Activated CD4-positive, alpha-beta T cell treated with anti-CD3 and anti-CD28 coated beads, Interleukin-2, amount 10 ng/mL, durations not matched to agents 7 days and 5 days (primary cell): ENCODE measurements around the gene RAD51B. TPM values are rescaled to one million over a fixed set of nuclear protein-coding genes. Genes with fewer than 3 reads are reported as not detected.

Experiments
- CTCF ChIA-PET: fragments of 350-600 bp; sonication (Branson Sonifier 250); formaldehyde crosslinking; loops from one replicate; lab custom pipeline; 2021; ENCODE audit warnings: antibody characterized with exemption; lab: Charles Lee
- POLR2A ChIA-PET: fragments of 350-600 bp; sonication (Branson Sonifier 250); formaldehyde crosslinking; loops from one replicate; lab custom pipeline; 2021; ENCODE audit warnings: antibody characterized with exemption; lab: Charles Lee
- DNase-seq: peaks from one replicate; pipeline ENCODE4 v3.0.0-alpha.2; 2020
- H3K27ac Mint-ChIP-seq: one replicate; pipeline ENCODE4 v1.8.0; 2021; ENCODE audit warnings: mild to moderate bottlenecking, moderate library complexity, mixed read lengths
- H3K27me3 Mint-ChIP-seq: one replicate; pipeline ENCODE4 v1.8.0; 2021; ENCODE audit warnings: mixed read lengths
- H3K36me3 Mint-ChIP-seq: one replicate; pipeline ENCODE4 v1.8.0; 2021; ENCODE audit warnings: low read depth, mixed read lengths
- H3K4me1 Mint-ChIP-seq: one replicate; pipeline ENCODE4 v1.8.0; 2021; ENCODE audit warnings: mixed read lengths
- H3K4me3 Mint-ChIP-seq: one replicate; pipeline ENCODE4 v1.8.0; 2021; ENCODE audit warnings: mild to moderate bottlenecking, moderate library complexity, mixed read lengths
- H3K9me3 Mint-ChIP-seq: one replicate; pipeline ENCODE4 v1.8.0; 2021; ENCODE audit warnings: mixed read lengths
- total RNA-seq, 2 experiments: library from RNA; stranded (reverse); gene quantifications; one replicate each; pipeline ENCODE4 v1.2.3, GENCODE V29; 2021

RAD51B gene
- total RNA-seq, 2 experiments from 2014 or later, result 20.6 to 30.3 TPM

DNA sequence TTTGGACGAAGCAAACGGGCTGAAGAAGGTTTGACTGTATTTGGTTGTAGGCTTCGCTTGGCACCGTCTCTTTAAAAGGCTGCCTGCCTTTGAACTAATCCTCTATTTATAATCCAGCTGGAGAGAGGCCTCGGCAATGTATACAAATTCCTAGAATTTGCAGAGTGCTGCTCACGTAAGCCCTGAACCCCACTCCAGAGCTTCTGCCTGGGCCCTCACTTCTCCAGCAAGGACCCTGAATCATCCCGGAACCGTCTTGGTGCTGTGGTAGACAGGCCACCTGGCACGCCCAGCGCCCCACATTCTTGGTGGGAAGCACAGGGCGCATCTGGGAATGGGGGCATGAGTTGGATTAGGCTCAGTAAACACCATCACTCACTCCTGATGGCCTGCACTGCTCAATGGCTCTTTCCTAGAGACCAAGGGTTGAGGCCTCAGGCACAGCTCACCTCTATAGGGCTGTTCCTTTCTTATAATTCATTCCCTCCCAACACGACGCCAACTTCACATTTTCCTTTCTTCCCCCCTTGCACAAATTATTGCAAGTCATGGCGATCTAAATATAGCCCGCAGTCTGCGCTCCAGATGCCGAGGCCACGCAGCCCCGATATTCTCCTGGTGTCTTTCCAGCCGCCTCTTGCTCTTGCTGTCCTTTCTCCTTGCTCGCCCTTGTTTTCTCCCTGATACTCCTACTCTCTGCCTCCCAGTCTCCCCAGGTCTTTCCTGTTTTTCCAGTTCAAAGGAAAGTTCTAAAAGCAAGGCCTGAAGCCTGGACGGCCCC is 832.3 kb downstream of the RAD51B start:
- H3K27ac Mint-ChIP-seq, result no peak overlapping the region
- H3K27me3 Mint-ChIP-seq, result no peaks in the 10 kb centered on the region
- CTCF ChIA-PET, result no interaction called here
- H3K9me3 Mint-ChIP-seq, result no peaks in the 10 kb centered on the region
- no peak overlapping the region for H3K4me3 Mint-ChIP-seq
- DNase-seq, result no peak
- H3K4me1 Mint-ChIP-seq, result peaks cover 6% of the 10 kb centered on the region
- POLR2A ChIA-PET, result no interaction called here
- H3K36me3 Mint-ChIP-seq, result no peaks in the 10 kb centered on the region

DNA sequence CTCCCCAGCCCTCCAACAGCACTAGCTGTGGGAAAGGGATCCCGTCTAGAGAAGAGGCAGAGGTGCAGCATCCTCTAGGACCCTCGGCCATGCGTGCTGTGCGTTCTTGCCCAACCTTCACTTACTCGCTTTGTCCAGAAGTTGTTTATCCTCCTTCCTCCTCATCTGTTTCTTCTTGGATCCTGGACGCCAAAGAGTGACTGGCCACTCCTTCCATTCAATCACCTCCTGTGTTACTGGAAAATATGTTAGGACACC is 832.8 kb downstream of the RAD51B start:
- Mint-ChIP-seq H3K27me3 (no peaks in the 10 kb centered on the region), H3K27ac (no peak overlapping the region), H3K4me3 (no peak overlapping the region), H3K36me3 (no peaks in the 10 kb centered on the region), H3K4me1 (peaks cover 6% of the 10 kb centered on the region), H3K9me3 (no peaks in the 10 kb centered on the region)
- POLR2A ChIA-PET, result no interaction called here
- CTCF ChIA-PET, result no interaction called here
- DNase-seq, result no peak

DNA sequence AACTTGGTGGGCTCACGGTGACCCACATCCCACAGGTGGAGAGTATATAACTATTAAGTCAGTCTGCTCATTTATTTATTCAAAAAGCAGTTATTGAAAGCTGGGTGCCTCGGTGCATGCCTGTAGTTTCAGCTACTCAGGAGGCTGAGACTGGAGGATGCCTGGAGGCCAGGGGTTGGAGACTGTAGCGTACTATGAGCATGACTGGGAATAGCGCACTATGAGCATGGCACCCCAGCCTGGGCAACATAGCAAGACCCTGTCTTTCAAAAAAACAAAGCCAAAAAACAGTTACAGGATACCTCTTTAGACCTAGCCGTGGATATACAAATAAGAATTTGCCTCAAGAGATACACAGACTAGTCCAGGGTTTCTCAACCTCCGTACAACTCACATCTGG is 833.5 kb downstream of the RAD51B start:
- POLR2A ChIA-PET, result no interaction called here
- CTCF ChIA-PET, result no interaction called here

DNA sequence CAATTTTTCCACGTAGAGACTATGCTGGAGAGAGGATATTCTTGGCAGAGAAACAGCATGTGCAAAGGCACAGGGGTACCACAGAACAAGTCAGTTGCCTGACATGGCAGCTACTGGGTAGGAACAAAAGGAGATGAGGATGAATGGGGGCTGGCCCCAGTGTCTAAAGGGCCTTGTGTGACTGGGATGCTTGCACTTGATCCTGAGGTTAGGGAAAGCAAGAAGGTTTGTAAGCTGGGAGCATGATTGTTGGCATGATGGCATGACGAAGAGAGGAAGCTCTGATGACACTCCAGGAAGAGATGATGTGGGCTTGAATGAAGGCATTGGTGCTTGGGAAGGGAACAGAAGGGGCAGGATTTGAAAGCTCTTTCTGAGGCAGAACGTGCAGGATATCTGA is 834.2 kb downstream of the RAD51B start:
- Mint-ChIP-seq H3K27ac (no peak overlapping the region), H3K4me3 (no peak overlapping the region), H3K4me1 (peaks cover 6% of the 10 kb centered on the region), H3K27me3 (no peaks in the 10 kb centered on the region), H3K9me3 (no peaks in the 10 kb centered on the region), H3K36me3 (no peaks in the 10 kb centered on the region)
- no peak for DNase-seq
- CTCF ChIA-PET, result interaction anchor here (2.0 kb wide), 1 partner anchor 10 kb away, joined by 8 read pairs; no protein-coding TSS in a partner anchor
- POLR2A ChIA-PET, result no interaction called here

More for the DNA sequence above, 833.5 kb downstream of the RAD51B start:
- Mint-ChIP-seq H3K9me3 (no peaks in the 10 kb centered on the region), H3K36me3 (no peaks in the 10 kb centered on the region), H3K27me3 (no peaks in the 10 kb centered on the region), H3K27ac (no peak overlapping the region), H3K4me3 (no peak overlapping the region), H3K4me1 (peaks cover 6% of the 10 kb centered on the region)
- no peak for DNase-seq

DNA sequence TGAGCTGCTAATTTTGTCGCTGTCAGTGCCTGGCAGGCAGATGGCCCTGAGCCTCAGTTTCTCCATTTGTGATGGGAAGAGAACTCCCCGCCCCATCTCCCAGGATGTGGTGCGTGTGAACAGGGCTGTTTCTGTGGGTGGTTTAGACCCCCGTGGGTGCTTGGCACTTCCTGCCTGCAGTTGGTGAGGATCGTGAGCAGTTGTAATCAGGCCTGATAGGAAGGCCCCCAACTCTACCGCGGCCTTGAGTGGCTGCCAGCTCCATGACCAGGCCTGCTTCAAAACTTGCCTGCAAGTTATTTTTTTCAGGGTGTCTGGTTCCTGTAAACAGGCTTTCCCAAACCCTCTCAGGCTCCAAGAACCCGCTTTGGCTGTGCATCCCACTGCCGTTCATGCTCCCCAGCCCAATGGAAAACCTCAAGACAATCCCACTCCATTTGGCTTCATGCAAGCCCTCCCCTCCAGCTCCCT is 834.9 kb downstream of the RAD51B start:
- no peaks in the 10 kb centered on the region for H3K36me3 Mint-ChIP-seq
- H3K9me3 Mint-ChIP-seq, result no peaks in the 10 kb centered on the region
- ChIA-PET CTCF (interaction anchor here (2.0 kb wide), 1 partner anchor 9 kb away, joined by 8 read pairs; no protein-coding TSS in a partner anchor), POLR2A (no interaction called here)
- no peak overlapping the region for H3K27ac Mint-ChIP-seq
- DNase-seq, result no peak
- no peaks in the 10 kb centered on the region for H3K27me3 Mint-ChIP-seq
- peaks cover 6% of the 10 kb centered on the region for H3K4me1 Mint-ChIP-seq
- H3K4me3 Mint-ChIP-seq, result no peak overlapping the region

DNA sequence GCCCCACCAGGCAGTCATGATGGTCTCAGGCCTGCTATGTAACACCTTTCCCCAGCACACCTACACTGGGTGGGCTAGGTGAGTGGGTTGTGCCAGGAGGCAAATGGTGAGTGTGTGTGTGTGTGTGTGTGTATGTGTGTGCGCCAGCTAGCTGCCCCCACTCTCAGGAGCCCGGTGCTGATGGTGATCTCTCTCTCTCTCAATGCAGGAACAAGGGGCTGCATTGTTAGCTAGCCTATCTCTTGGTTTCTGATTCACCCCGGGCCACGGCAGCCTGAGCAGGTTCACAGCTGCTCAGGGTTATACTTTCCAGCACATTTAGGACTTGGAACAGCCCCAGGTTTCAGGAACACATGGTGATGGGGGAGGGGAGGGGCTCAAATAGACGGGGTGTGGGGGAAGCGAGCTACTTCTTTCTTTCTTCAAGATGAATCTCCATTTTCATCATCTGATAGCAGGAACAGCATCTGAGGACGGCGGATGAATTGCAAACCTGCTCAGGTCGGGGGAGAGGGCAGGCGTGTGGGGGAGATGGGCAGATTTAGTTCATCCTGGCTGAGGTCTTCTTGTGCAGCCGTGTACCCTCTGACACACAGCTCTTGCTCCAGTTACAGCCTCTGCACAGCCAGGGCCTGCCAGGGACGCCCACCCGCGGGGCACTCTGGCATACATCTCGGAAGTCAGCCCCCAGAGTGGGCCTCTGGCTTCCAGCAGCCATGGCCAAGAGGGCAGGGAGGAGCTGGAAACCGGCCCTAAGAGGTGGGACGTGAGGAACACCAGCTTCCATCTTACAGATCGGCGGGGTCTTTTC is 835.6 kb downstream of the RAD51B start:
- H3K27ac Mint-ChIP-seq, result no peak overlapping the region
- DNase-seq, result no peak
- no peak overlapping the region for H3K4me3 Mint-ChIP-seq
- peaks cover 6% of the 10 kb centered on the region for H3K4me1 Mint-ChIP-seq
- H3K27me3 Mint-ChIP-seq, result no peaks in the 10 kb centered on the region
- ChIA-PET CTCF (interaction anchor here (2.0 kb wide), 1 partner anchor 9 kb away, joined by 8 read pairs; no protein-coding TSS in a partner anchor), POLR2A (no interaction called here)
- H3K36me3 Mint-ChIP-seq, result no peaks in the 10 kb centered on the region
- no peaks in the 10 kb centered on the region for H3K9me3 Mint-ChIP-seq

DNA sequence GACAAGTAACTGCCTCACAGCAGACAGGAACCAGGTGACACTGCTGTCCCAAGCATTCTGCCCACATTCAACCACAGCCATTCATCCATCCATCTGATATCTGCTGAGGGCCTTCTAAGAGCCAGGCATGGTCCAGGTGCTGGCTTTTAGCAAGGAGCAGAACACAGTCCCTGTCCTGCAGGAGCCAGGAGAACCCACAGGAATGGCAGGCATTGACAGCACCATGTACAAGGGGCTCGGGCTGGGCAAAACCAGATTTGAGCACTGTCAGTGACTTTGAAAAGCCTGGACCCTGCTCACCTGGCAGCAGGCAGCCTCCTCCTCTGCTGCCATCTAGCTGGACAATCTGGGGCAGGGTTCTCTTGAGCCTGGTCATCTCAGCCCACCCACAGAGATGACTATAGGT is 836.3 kb downstream of the RAD51B start:
- no peak overlapping the region for H3K4me3 Mint-ChIP-seq
- CTCF ChIA-PET, result no interaction called here

DNA sequence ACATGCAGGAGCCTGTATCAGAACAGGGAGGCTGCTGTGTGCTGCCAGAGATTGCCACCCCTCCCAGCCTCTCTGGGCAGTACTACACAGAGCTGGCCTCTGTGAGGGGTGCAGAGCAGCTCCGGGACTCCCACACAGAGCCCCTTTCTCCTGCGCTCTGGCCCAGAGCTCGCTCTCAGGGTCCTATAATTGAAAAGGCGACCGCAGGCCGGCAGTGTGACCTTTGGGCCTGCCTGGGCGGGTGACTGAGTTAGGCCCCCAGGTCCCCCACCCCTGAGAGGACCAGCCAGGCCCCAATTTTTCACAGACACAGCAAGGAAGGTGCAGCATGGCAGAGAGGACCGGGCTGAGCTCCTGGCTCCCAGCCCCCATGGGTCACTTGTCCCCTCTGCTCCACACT is 836.9 kb downstream of the RAD51B start:
- no peak overlapping the region for H3K4me3 Mint-ChIP-seq
- no peaks in the 10 kb centered on the region for H3K27me3 Mint-ChIP-seq
- H3K36me3 Mint-ChIP-seq, result no peaks in the 10 kb centered on the region
- ChIA-PET CTCF (no interaction called here), POLR2A (no interaction called here)
- no peak for DNase-seq
- no peaks in the 10 kb centered on the region for H3K4me1 Mint-ChIP-seq
- H3K9me3 Mint-ChIP-seq, result no peaks in the 10 kb centered on the region
- H3K27ac Mint-ChIP-seq, result no peak overlapping the region

More for the DNA sequence above, 836.3 kb downstream of the RAD51B start:
- Mint-ChIP-seq H3K27me3 (no peaks in the 10 kb centered on the region), H3K9me3 (no peaks in the 10 kb centered on the region), H3K36me3 (no peaks in the 10 kb centered on the region), H3K4me1 (peaks cover under 1% of the 10 kb centered on the region), H3K27ac (no peak overlapping the region)
- no peak for DNase-seq
- POLR2A ChIA-PET, result no interaction called here

DNA sequence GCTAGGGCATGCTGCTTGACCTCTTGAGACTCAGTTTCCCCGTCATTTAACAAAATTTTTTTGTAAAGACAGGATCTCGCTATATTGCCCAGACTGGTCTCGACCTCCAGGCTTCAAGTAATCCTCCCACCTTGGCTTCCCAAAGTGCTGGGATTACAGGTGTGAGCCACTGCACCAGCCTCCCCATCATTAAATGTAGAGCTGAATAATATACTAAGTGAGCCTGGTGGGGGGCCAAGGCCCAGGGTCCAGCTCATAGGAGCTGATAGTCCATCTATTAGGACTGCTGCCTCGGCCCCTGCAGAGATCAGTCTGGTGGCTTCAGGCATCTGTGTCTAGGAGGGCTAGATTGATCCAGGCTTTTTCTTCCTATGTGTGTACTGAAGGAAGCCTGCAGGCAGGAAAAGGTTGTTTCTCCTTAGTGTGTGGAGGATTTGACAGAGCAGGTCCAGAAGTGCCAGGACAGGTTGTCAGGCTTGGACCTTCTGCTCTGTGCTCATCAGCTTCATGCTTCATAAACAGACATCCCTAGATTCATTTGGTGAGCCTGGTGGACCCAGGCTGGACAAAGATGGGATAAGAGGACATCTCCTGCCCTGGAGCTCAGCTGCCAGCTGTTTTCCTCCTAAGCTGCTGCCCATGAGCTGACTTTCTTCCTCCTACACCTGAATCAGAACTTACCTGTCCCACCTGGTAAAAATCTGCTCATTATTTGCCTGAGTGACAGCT is 837.9 kb downstream of the RAD51B start:
- Mint-ChIP-seq H3K9me3 (no peaks in the 10 kb centered on the region), H3K4me3 (no peak overlapping the region), H3K27ac (no peak overlapping the region), H3K36me3 (no peaks in the 10 kb centered on the region), H3K27me3 (no peaks in the 10 kb centered on the region), H3K4me1 (no peaks in the 10 kb centered on the region)
- ChIA-PET CTCF (interaction anchor here (1.0 to 1.1 kb wide), 2 partner anchors 11 to 132 kb away, joined by 3 read pairs; no protein-coding TSS in a partner anchor), POLR2A (no interaction called here)
- no peak for DNase-seq

DNA sequence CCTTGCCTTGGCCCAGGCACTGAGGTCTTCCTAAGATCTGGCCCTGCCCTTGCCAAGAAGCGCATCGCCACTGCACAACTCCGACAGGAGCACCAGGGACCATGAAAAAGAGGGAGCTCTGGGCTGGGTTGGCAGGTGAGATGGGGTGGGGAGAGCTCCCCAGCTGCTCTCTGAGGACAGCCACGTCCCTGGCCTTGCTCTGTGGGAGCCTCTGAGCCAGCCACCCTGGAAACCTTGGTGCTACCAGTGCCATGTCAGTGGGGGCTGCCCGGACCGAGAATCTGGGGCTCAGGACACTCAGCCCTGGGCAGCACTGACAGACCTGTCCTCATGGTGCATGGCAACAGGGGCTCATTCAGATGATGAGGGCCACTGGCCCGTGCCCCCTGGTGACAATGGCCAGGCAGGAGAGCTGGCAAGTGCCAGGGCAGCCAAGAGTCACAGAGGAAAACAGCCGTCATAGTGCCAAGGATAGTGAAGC is 838.5 kb downstream of the RAD51B start:
- DNase-seq, result no peak

DNA sequence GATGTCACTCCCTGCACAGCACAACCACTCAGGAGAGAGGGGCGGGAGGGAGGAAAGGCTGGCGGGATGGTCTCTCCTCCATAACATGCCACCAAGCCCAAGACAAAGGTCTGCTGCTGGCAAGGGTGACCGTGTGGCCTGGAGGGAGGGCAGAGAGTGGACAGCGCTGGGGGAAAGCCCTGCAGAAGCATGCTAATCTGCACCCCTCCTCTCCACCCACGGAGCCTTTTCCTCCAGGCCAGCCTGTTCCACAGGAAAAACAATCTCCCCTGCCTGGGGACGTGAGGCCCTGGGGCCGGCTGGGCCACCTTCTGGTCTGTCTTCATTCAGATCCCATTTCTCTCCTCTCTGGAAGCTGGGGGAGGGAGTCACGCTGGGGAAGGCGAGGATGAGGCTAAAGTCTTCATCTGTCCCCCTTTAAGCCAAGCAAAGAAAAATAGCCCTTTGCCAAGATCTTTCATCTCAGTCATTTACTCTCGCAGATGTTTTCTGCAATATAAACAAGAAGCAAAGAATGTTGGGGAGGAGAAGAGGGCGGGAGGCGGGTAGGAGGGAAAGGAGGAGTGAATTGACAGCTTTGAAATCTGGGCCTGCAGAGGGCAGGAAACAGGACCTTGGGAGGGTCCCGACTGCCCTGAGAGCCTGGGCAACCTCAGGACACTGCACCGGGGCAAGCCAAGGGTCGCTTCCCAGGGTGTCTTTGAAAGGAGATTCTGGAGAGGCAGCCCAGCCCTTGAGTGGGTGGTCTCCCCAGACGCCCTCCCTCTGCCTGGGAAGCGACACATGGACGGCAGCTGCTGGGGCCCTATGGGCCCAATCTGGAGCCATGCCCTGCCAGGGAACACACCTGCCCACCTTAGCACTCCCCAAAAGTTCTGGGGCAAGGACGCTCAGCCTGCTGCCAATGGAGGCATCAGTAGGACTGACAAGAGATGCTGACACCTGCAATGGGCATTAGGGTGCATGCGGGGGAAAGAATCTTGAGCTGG is 839.7 kb downstream of the RAD51B start:
- Mint-ChIP-seq H3K4me1 (peaks cover 12% of the 10 kb centered on the region), H3K27ac (peak overlapping the region; percentile 66), H3K4me3 (no peak overlapping the region), H3K9me3 (no peaks in the 10 kb centered on the region), H3K27me3 (no peaks in the 10 kb centered on the region), H3K36me3 (no peaks in the 10 kb centered on the region)
- POLR2A ChIA-PET, result interaction anchor here (0.6 kb wide), 1 partner anchor 131 kb away, joined by 4 read pairs; no protein-coding TSS in a partner anchor
- CTCF ChIA-PET, result interaction anchor here (1.0 kb wide), 1 partner anchor 29 kb away, joined by 3 read pairs; no protein-coding TSS in a partner anchor
- DNase-seq, result no peak

More for the DNA sequence above, 838.5 kb downstream of the RAD51B start:
- Mint-ChIP-seq H3K27ac (no peak overlapping the region), H3K4me1 (peaks cover under 1% of the 10 kb centered on the region), H3K4me3 (no peak overlapping the region), H3K36me3 (no peaks in the 10 kb centered on the region), H3K9me3 (no peaks in the 10 kb centered on the region), H3K27me3 (no peaks in the 10 kb centered on the region)
- POLR2A ChIA-PET, result no interaction called here
- CTCF ChIA-PET, result interaction anchor here (1.0 to 1.1 kb wide), 2 partner anchors 11 to 131 kb away, joined by 3 read pairs; no protein-coding TSS in a partner anchor
